UCSD-AML1 (cell line): ENCODE measurements around the gene CHCHD1.
"Not testable (repeated sequence)": the region's sequence is repeated elsewhere in the genome, so short reads cannot be mapped to it uniquely, and the experiment has no call there.

Experiments
- DNase-seq: peaks from one replicate; lab custom pipeline; 2025; ENCODE audit not compliant: unreplicated experiment; lab: John Stamatoyannopoulos, UW

CHCHD1 gene

DNA sequence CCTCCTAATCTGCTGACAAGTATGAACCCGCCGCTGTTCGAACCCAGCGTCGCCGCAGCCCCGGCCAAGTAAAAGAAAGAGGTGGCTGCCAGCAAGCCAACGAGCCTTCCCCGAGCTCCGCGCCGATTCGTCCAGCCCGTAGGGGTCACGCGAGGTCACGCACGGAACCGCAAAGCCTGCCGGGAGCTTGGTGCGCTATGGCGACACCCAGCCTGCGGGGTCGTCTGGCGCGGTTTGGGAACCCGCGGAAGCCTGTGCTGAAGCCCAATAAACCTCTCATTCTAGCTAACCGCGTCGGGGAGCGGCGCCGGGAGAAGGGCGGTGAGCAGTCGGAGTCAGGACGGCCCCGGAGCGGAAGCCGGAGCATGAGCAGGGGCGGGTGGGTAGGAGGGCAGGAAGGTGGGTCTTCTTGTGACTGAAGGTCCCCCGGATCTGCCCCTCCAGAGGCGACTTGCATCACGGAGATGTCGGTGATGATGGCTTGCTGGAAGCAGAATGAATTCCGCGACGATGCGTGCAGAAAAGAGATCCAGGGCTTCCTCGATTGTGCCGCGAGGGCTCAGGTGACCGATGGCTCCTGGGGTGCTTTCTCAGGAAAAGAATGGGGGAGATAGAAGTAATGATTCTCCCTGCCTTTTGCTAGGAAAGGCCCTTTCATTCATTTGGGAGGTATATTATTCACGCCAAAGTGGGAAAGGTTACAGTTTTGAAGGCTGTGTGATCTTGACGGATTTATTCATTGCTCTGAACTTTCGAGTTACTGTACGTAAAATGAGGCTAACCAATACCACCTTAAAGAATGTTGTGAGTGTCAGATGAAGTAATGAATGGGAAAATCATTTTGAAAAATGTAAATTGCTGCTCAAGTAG lies at the start of gene CHCHD1:
Gene CHCHD1, plus strand, starts transcription at position 170 of the 870 bp plus-strand sequence. Its CDS starts 28 bp downstream, at position 198.
- DNase-seq = peak; percentile 89

DNA sequence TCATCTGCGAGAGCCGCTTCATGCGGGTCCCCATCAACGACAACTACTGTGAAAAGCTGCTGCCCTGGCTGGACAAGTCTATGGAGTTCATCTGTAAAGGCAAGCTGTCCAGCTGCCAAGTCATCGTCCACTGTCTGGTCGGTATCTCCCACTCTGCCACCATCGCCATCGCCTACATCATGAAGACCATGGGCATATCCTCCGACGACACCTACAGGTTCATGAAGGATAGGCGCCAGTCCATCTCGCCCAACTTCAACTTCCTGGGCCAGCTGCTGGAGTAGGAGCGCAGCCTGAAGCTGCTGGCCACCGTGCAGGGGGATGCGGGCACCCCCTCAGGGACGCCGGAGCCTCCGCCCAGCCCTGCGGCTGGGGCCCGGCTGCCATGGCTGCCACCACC lies 49.4 kb upstream of the CHCHD1 start:
- no peak for DNase-seq

DNA sequence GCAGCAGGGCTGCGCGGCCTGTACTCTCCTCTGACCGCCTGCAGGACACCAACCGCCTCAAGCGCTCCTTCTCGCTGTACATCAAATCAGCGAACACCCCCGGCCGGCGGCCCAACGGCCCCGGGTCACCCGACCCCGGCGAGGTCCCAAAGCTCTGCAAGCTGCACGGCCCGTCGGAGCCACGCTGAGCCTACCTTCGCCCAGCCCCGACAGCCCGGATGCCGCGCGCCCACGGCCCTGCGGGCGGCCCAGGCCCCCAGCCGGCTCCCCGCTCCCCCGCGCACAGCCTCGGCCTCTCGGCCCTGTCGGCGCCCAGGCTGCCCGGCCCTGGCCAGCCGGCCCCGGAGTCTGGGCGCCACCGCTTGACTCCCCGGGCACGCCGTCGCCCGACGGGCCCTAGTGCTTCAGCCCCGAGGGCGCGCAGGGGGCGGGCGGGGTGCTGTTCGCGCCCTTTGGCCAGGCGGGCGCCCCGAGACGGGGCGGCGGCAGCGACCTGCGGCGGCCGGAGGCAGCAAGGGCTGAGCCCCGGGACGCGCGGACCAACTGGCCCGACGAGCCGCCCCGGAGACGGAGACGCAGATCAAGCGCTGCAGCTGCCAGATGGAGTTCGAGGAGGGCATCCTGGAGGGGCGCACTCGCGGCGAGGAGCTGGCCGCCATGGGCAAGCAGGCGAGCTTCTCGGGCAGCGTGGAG lies 48.8 kb upstream of the CHCHD1 start:
- no peak for DNase-seq

- no peak for DNase-seq
Measured at GRCh38 chr10:73734028-73734720, 47.7 kb upstream of the CHCHD1 start.

- no peak for DNase-seq
Measured at GRCh38 chr10:73734796-73735305, 47.0 kb upstream of the CHCHD1 start.

- DNase-seq = not testable (repeated sequence)
Measured at GRCh38 chr10:73740501-73741254, 41.2 kb upstream of the CHCHD1 start.

- no peak for DNase-seq
Measured at GRCh38 chr10:73742454-73742734, 39.5 kb upstream of the CHCHD1 start.

GRCh38 chr10:73743327-73743904 lies 38.4 kb upstream of the CHCHD1 start:
- DNase-seq = no peak

- peak; percentile 95 for DNase-seq
Measured at GRCh38 chr10:73743905-73744663, 37.8 kb upstream of the CHCHD1 start, which contains the start of gene SEC24C. SEC24C (plus strand) TSS chr10:73744372; CDS start chr10:73746833, 2,461 bp downstream.

DNA sequence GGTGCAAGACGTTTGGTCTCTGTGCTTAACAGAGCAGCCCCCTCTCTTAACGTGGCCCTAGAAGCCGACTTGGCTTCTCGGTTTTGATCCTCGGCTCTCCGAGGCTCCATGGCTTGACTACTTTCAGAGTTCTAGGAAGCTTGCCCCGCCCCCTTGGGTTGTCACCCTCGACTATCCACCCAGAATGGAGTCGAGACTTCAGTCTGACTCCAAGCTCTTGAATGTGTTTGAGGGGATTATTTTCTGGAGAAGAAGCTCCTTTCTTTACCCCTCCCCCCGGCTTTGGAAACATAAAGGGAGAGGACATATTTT lies 37.2 kb upstream of the CHCHD1 start:
- peak; percentile 84 for DNase-seq

- DNase-seq = no peak
Measured at GRCh38 chr10:73746721-73747120, 35.1 kb upstream of the CHCHD1 start.

GRCh38 chr10:73750819-73751218 lies 31.0 kb upstream of the CHCHD1 start:
- no peak for DNase-seq

- DNase-seq = no peak
Measured at GRCh38 chr10:73756183-73756582, 25.7 kb upstream of the CHCHD1 start.

DNA sequence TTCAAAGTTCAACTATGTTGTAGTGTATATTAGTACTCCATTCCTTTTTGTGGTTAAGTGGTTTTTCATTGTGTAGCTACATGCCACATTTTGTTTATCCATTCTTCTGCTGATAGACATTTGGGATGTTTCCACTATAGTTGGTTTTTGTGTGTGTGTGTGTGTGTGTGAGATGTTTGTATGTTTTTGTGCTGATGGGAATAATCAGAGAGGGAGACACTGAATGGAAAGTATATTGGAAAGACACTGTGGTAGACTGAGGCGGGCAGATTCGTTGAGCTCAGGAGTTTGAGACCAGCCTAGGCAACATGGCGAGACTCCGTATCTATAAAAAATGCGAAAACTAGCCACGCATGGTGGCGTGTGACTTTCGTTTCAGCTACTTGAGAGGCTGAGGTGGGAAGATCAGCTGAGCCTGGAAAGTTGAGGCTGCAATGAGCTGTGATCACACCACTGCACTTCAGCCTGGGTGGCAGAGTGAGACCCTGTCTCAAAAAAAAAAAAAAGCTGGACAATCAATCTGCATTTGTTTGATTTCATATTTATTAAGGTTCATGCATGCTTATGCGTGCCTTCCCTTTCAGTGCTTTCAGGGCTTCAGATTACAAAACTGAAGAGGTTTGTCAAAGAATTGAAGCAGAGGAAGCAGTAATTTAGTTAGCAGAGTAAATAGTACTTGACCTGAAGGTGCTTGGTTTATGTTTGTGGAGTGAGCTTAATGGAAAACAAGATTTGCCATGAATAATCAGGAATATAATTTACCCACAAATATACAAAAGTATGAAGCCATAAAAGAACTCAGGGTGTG lies 22.9 kb upstream of the CHCHD1 start:
- no peak for DNase-seq

GRCh38 chr10:73759512-73760115 lies 22.2 kb upstream of the CHCHD1 start:
- DNase-seq = no peak

GRCh38 chr10:73761781-73762180 lies 20.1 kb upstream of the CHCHD1 start:
- DNase-seq = no peak

GRCh38 chr10:73762915-73763314 lies 18.9 kb upstream of the CHCHD1 start:
- no peak for DNase-seq

DNA sequence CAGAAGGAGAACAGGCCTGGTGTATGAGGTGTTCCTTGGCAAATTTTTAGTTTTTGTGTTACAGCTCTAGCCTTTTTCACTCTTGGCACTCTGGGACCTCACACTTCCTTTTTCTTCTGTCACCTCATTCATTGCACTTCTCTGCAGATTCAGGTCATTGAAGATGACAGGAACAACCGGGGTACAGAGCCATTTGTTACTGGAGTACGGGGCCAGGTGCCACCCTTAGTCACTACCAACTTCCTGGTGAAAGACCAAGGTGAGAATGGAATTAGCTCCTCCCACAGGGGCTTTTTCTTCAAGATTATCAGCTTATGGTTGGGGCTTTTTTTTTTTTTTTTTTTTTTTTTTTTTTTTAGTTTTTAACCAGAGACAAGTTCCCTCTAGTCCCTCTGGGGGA lies 18.5 kb upstream of the CHCHD1 start:
- no peak for DNase-seq

GRCh38 chr10:73765066-73765465 lies 16.8 kb upstream of the CHCHD1 start:
- no peak for DNase-seq
